Fibroblast of upper back skin (primary cell): ENCODE data around the gene SEPTIN5.
"Not testable (repeated sequence)": the region's sequence is repeated elsewhere in the genome, so short reads cannot be mapped to it uniquely, and the experiment has no call there.

ENCODE experiments used
- DNase-seq: peaks from one replicate; pipeline ENCODE4 v3.0.0-alpha.2; 2013

Gene SEPTIN5

GRCh38 chr22:19680911-19681862, 33.1 kb upstream of the SEPTIN5 start:
- no peak for DNase-seq

- no peak for DNase-seq
Measured at GRCh38 chr22:19681863-19682245, 32.4 kb upstream of the SEPTIN5 start.

DNA sequence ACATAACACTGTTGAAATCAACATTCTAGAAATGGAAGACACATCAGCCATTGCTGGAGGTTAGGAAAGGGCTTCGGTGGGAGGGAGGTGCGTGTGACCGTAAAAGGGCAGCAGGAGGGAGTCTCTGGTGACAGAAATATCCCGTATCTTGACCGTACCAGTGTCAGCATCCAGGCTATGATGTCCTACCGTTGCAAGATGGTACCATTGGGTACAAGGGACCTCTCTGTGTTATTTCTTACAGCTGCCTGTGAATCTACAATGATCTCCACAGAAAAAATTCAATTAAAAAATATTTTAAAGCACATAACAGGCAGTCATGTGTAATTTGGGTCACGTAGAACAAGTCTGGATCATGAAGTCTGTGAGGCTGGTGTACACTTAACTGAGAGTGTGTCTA, 27.4 kb upstream of the SEPTIN5 start:
- DNase-seq = no peak

DNA sequence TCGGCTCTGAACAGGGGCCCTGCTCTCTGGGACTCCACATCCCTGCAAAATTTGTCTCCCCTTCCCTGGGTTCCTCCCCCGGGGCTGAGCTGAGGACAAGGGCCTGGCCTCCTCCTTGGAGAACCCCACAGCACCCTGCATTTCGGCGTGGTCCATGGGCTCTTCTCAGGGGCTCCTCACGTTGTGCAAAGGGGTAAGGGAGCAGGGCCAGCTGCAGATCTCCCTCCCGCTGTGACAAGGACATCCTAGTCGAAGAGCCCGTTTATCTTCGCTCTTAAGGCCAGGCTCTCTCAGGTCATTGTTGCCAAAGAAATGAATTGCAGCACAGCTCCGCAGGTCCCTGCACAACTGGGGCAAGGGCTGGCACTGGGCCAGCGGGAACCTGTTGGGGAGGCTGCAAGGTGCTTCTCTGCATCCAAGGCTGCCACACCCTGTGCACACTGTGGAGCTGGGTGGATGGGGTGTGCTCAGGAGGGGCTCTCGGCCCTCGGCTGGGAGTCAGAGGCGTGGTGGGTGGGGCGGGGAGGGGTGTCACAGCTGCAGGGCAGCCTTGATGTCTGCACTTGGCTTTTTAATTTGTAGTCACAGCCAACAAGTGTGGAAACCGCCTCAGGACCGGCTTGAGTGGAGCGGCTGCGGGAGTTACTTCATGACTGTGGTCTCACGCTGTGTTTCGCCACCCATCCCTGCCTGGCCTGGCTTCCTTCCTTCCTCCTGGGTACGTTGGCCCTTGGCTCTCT, 26.6 kb upstream of the SEPTIN5 start:
- no peak for DNase-seq

- no peak for DNase-seq
Measured at GRCh38 chr22:19688301-19689290, 25.7 kb upstream of the SEPTIN5 start.

- DNase-seq = no peak
Measured at GRCh38 chr22:19689408-19689807, 24.9 kb upstream of the SEPTIN5 start.

DNA sequence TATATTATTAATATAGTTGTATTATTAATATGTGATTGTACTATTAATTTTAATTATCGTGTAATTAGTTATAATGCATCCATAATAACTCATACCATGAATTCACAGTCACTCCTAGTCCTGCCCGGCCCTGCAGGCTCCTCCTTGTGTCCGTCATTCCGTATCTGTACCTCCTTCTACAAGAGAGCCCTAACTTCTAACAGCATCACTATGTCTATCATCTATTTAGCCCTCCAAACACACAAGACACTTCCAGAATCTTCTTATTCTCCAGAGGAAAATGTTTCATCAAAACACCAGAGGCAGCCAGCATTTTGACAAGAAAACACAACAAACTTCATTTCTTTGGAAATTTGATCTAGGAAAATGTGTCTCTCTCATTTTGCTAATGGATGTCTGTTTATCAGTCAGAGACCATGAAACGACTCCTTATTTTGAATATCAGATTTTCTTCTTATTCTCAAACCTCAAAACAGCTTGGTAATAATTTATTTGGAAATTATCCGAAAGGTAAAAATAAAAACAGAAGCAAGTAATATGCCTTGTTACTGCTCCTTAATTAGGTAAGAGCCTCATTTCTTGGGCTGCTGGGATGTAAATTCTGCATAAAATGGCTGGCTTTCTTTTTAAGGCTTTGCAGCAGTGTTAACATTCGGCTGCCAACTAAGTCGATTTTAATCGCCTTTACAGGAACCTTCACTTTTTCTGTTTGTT, 23.1 kb upstream of the SEPTIN5 start:
- DNase-seq = no peak

DNA sequence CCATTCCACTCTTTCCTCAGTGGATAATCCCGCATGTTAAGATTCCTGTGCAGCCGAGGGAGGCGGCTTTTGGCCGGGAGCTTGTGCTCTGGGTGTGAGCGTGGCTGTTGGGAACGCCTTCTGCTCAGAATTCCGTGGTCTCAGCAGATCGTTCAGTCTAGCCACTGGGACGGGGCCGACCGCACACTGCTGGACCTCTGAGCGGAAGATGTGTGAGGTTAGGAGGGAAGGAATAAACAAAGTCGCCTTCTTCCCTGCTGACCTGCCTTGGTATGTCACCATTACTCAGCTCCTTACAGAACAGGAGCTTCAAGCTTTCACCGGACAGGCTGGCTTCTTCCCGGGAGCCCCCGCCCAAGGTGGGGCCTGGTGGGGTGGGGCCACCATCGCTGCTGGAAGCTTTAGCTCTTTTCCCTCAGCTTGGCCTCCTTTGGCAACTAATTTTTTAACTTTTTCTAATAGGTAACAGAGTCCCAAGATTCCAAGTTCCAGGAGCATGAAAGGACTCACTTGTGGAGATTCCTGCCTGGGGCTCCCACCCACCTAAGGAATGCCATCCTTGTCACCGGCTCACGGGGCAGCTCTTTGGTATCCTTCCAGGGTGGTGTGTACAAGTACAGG, 22.5 kb upstream of the SEPTIN5 start:
- DNase-seq = peak; percentile 21

GRCh38 chr22:19693581-19693980, 20.7 kb upstream of the SEPTIN5 start:
- DNase-seq = no peak

DNA sequence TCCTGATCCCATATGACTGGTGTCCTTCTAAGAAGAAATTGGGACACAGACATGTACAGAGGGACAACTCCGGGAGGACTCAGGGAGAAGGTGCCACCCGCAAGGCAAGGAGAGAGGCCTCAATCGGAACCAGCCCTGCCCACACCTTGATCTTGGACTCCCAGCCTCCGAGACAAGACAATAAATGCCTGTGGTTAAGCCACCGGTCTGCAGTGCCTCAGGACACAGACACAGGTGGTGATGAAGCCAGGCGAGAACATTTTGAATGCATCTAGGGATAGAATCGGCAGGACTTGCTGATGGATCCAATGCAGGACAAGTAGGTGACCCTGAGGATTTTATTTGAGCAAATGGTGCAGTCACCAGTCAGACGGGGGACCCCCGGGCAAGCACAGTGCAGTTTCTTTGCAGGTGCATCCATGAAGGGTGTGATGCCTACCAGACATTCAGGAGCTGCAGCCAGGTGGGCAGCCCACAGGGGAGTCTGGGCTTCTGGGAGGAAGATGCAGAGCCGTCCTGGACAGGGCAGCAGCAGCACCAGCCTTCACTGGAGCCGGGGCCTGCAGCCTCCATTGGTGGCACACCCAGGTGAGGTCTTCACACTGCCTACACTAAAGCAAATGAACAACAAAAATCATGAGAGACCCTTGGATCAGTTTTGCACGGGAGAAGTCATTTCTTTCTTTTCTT, 20.2 kb upstream of the SEPTIN5 start:
- no peak for DNase-seq

DNA sequence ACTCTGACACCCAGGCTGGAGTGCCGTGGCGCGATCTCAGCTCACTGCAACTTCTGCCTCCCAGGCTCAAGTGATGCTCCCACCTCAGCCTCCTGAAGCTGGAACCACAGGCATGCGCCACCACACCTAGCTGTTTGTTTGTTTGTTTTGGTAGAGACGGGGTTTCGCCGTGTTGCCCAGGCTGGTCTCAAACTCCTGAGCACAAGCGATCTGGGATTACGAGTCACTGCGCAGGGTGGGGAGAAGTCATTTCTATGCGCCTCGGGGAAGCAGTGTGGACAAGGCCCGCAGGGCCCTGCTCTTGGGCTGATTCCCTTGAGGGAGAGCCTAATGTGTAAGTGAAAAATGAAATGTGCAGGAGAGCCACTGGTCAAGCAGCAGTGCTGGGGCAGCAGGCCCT, 19.6 kb upstream of the SEPTIN5 start:
- DNase-seq = no peak

DNA sequence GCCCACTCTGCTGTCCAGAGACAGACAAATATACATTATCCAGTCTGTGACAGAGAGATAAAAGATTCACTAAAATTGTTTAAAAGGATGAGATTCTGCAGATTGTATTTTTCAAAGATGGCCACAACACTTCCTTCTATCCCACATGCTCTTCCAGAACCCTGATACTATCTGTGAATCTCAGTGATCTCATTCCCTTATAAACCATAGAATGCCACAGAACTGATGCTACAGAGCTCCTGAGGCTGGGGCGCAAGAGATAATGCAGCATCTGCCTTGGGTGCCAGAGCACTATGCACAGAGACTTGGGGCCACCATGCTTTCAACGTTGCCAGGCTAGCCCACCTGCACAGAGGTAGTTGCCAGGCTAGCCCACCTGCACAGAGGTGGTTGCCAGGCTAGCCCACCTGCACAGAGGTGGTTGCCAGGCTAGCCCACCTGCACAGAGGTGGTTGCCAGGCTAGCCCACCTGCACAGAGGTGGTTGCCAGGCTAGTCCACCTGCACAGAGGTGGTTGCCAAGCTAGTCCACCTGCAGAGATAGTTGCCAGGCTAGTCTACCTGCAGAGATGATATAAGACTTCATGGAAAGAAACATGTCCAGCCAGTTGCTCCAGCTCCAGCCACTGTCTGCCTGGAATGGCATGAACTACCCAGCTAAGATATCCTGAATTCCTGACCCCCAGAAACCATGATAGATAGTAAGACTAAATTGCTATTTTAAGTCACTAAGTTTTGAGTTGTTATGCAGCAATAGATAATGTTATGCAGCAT, 17.6 kb upstream of the SEPTIN5 start:
- DNase-seq = no peak

GRCh38 chr22:19697871-19698270, 16.4 kb upstream of the SEPTIN5 start:
- not testable (repeated sequence) for DNase-seq

DNA sequence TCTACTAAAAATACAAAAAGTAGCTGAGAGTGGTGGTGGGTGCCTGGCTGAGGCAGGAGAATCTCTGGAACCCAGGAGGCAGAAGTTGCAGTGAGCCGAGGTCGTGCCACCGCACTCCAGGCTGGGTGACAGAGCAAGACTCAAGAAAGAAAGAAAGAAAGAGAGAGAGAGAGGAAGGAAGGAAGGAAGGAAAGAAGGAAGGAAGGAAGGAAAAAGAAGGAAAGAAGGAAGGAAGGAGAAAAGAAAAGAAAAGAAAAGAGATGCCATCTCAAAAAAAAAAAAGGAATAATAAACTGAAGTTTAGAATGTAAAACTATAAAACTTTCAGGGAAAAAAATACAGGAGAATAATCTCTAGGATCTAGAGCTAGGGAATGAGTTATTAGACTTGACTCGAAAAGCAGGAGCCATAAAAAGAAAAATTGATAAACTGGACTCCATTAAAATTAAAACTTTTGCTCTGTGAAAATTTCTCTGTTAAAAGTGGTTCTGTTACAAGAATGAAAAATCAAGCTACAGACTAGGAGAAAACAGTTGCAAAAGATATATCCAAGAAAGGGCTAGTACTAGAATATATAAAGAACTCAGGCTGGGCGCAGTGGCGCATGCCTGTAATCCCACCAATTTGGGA, 13.4 kb upstream of the SEPTIN5 start:
- no peak for DNase-seq

GRCh38 chr22:19701420-19702145, 12.7 kb upstream of the SEPTIN5 start:
- no peak for DNase-seq

- no peak for DNase-seq
Measured at GRCh38 chr22:19703869-19704268, 10.4 kb upstream of the SEPTIN5 start.

DNA sequence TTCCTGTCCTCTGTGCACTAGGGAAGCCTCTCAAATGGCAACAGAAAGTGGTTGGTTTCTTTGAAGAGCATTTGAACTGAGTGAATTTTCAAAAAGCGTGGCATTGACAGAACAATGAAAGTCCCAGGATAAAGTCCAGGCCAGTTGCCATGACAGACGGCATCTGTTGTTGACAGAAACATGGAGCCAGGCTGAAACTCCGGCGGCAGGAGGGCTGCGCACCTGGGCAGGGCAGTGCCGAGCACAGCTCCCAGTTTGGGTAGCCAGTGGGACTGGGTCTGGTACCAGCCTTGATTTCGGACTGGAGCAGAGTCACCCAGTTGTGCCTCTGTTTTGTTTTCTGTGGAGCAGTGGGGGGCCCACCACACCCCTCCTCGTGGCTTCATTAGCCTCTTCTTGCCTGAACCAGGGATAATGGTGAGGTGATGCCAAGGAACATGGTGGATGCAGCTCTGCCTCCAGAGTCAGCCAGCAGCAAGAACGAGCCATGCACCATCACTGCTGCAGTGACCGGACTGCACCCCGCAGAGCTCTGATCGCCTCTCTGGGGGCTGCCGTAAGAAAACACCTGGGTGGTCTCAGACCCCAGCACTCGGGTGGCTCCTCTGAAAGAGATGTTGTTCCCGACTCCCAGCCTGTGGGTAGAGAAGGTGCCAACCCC, 9.8 kb upstream of the SEPTIN5 start:
- DNase-seq = no peak

DNA sequence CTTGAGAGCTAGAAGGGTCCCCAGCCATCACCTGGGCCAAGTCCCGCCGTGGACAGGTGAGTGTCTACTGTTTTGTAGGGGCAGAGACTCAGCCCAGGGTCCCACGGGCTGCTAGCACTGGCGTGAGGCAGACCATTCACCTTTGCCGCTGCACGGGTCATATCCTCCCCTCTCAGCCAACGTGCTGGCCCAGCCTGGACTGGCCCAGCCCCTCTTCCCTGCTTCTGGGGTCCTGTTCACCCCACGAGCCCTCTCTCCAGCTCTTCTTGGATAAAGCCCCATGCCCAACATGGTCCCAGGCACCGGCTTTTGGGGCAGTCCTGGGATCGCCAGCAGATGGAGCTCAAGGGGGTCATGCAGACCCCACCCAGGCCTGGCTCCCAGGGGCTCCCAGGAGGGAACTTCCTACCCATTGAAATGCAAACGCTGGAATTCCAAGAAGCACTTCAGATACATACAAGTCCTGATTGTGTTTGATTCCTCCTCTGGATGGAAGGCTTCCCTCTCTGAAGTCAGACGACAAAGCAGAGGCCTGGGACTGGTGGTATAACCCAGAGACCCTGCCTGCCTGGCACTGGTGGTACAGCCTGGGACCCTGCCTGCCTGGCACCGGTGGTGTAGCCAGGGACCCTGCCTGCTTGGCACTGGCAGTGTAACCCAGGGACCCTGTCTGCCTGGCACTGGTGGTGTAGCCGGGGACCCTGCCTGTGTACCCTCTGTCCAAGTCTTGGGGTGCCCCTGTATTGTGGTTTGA, 8.9 kb upstream of the SEPTIN5 start:
- no peak for DNase-seq
